GM12874 (cell line): ENCODE results near the gene KIAA2012.

ENCODE experiments used
- CTCF ChIP-seq: IDR thresholded peaks from 2 replicates; pipeline ENCODE4 v1.5.1; 2011; ENCODE audit warnings: low read depth, mild to moderate bottlenecking, control low read depth, low read length, moderate library complexity; ENCODE audit not compliant: insufficient read depth

Gene KIAA2012

DNA sequence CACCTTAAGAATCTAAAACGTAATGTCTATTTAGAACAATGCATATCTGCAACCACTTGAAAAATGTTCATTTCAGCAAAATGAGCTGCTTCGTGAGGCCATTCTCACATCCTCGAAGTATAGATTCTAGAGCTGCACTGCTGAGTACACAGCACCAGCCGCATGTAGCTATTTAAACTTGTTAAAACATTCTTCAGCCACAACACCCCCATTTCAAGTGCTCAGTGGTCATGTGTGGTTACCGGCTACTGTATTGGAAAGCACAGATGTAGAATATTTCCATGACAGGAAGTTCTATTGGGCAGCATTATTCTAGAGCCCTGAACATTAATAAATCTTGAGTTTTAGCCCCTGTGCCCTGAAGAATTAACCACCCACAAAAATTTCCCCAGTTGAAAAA lies 130.3 kb downstream of the KIAA2012 start:
- no peak for TF ChIP-seq CTCF

DNA sequence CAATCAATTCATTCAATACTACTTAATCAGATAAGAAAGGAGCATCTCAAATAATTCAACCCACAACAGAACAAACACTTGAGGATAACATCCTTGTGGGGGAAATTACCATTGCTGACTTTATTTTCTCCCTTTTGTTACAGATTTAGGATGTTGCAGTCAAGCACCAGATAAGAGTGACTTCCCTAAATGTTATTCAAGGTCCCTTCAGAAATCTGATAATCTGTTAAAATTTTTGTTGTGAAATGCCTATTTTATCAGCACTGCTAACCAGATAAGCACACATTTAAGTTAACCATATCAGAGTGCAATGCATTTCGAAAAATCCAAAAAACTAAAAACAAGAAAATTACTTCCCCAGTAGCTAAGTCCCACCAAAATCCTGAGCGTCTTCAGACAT lies 131.8 kb downstream of the KIAA2012 start:
- no peak for TF ChIP-seq CTCF

GRCh38 chr2:202208526-202208925 lies 135.5 kb downstream of the KIAA2012 start:
- no peak for TF ChIP-seq CTCF

DNA sequence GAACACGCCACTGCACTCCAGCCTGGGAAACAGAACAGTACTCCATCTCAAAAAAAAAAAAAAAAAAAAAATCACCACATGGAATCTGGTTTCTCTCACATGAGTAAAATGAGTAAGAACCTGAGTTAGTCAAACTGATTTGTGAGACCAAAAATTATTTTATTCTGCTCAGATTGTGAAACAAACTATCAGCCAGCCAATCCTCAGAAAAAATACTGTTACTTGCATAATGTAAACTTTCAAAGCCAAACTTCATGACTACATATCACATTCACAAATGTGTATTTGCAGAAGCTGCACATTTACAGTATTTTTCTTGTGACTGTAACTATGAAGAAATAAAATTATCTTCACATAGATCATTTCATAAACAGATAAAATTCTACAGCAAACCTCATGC lies 142.1 kb downstream of the KIAA2012 start:
- no peak for TF ChIP-seq CTCF

- no peak for TF ChIP-seq CTCF
Observed at GRCh38 chr2:202221873-202222272, 148.8 kb downstream of the KIAA2012 start.

GRCh38 chr2:202237787-202238233 lies 164.8 kb downstream of the KIAA2012 start:
- no peak for TF ChIP-seq CTCF

- TF ChIP-seq CTCF = no peak
Observed at GRCh38 chr2:202238234-202239197, 165.5 kb downstream of the KIAA2012 start, which contains the start of gene SUMO1. Gene SUMO1, minus strand, starts transcription at chr2:202238597. Its CDS starts 146 bp downstream, at chr2:202238451.
